Measurements from ENCODE around the gene CPA1. TPM values are rescaled to one million over a fixed set of nuclear protein-coding genes. Genes with fewer than 3 reads are reported as not detected.

The CPA1 gene
- total RNA-seq, 2 donors from 2014 or later = not detected

DNA sequence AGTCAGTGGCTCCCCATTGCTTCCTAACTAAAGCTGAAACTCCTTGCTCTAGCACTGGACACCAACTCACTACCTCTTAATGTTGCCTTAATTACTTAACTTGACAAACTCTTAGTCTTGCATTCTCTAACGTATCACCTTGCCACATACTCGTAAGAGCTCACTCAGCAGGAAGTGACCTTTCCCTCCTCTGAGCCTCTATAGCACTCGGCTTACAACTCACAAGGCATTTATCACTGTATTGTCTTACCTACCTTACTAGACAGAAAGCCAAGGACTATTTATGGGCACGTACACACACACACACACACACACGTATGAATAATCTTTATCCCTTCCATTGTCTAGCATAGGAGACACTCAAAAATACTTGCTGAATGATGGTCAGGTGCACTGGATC lies 39.4 kb downstream of the CPA1 start:
- Mint-ChIP-seq H3K27ac (peak overlapping the region; percentile 55), H3K27me3 (ENCODE audit: low read depth) (no peaks in the 10 kb centered on the region), H3K4me1 (ENCODE audit: low read depth) (peaks cover 95% of the 10 kb centered on the region), H3K9me3 (no peaks in the 10 kb centered on the region), H3K4me3 (peak overlapping the region; percentile 48 to 62), H3K36me3 (ENCODE audit: insufficient read depth in 2 of 2) (no peaks in the 10 kb centered on the region)
- DNase-seq (no peak), ATAC-seq (replicated peaks in 1 of 2) (peak; percentile 61 to 67)

DNA sequence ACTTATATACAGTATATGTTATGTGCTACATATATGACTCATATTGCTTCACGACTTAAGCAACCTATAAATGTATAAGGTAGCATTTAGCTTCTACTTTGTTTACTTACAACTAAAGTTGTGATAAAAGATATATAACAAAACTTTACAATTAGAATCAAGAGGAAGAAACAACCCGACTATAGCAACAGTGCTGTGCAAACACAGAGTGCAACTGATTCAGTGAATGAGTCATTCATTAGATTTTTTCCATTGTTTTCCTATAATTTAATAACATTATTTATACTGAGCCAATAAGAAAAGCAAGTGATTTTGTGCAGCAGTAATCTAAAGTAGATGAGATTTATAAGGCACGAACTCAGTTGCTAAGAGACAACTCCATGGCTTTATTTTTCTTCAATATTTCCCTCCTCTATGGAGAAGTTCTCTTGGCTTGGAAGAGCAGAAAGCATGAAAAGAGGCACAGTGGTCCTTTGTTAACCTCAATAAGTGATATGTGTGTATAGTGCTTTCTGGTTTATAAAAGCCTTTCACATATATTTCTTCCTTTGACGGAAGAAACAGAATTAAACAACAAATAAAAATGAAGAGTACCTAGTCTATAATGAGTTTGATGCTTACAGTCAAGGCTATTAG lies 40.8 kb downstream of the CPA1 start:
- H3K4me3 Mint-ChIP-seq = peak overlapping the region; percentile 53 to 92
- H3K4me1 Mint-ChIP-seq (ENCODE audit: low read depth) = peaks cover 96% of the 10 kb centered on the region
- H3K27me3 Mint-ChIP-seq (ENCODE audit: low read depth) = no peaks in the 10 kb centered on the region
- no peak for ATAC-seq (replicated peaks in 1 of 2)
- H3K36me3 Mint-ChIP-seq (ENCODE audit: insufficient read depth in 2 of 2) = no peaks in the 10 kb centered on the region
- no peak for DNase-seq
- no peaks in the 10 kb centered on the region for H3K9me3 Mint-ChIP-seq
- peak overlapping the region; percentile 86 for H3K27ac Mint-ChIP-seq

DNA sequence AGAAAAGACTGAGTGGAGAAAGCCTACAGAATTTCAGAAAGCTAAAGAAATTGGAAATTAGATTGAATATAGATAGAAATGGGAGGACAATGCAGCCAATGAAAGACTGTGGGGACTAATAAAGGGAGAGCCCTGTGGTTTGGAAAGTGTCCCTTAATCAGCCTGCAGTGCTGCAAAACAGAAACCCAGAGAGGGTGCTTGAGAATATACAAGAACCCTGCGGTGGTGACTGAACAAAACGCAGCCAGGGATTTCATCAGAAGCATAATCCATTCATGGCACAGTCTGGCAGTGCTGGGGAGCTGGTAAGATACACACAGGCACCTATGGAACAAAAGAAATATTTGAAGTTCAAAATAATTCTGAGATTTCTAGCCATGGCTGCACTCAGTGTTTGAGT lies 41.4 kb downstream of the CPA1 start:
- ATAC-seq (replicated peaks in 1 of 2) (peak; percentile 56 to 57), DNase-seq (peak; percentile 26 to 45)
- Mint-ChIP-seq H3K9me3 (no peaks in the 10 kb centered on the region), H3K4me1 (ENCODE audit: low read depth) (peaks cover 96% of the 10 kb centered on the region), H3K27me3 (ENCODE audit: low read depth) (no peaks in the 10 kb centered on the region), H3K4me3 (peak overlapping the region; percentile 53 to 92), H3K27ac (peak overlapping the region; percentile 86), H3K36me3 (ENCODE audit: insufficient read depth in 2 of 2) (no peaks in the 10 kb centered on the region)

DNA sequence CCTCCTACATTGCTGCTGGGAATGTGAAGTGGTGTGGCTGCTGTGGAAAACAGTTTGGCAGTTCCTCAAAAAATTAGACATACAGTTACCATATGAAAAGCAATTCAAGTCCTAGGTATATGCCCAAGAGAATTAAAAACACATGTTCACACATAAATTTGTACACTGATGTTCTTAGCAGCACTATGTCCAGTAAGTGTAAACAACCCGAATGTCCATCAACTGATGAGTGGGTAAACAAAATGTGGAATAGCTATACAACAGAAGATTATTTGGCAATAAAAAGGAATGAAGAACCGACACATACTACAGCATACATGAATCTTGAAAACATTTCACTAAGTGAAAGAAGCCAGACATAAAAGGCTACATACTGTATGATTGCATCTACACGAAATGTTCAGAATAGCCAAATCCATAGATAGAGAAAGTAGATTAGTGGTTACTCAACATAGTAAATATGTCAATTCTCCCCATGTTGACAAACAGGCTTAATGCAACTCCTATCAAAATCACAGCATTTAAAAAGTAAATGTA lies 43.3 kb downstream of the CPA1 start:
- Mint-ChIP-seq H3K27me3 (ENCODE audit: low read depth) (no peaks in the 10 kb centered on the region), H3K4me1 (ENCODE audit: low read depth) (peaks cover 82% of the 10 kb centered on the region)

DNA sequence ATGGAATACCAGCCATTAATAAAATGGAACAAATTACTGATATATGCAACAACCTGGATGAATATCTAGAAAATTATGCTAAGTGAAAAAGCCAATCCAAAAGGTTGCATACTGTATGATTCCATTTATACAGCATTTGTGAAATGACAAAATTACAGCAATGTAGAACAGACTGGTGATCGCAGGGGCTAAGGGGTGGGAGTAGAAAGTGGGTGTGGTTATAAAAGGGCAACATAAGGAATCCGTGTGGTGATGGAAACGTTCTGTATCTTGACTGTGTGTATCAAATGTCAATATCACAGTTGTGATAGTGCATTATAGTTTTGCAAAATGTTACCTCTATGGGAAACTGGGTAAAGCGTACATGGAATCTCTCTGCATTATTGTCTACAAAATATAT lies 45.5 kb downstream of the CPA1 start:
- no peak overlapping the region for H3K4me3 Mint-ChIP-seq
- DNase-seq = no peak
- no peaks in the 10 kb centered on the region for H3K27me3 Mint-ChIP-seq (ENCODE audit: low read depth)
- no peak overlapping the region for H3K27ac Mint-ChIP-seq
- no peaks in the 10 kb centered on the region for H3K36me3 Mint-ChIP-seq (ENCODE audit: insufficient read depth in 2 of 2)
- H3K9me3 Mint-ChIP-seq = no peaks in the 10 kb centered on the region
- peaks cover 60% of the 10 kb centered on the region for H3K4me1 Mint-ChIP-seq (ENCODE audit: low read depth)
- no peak for ATAC-seq (replicated peaks in 1 of 2)

More for the DNA sequence above, 43.3 kb downstream of the CPA1 start:
- no peak overlapping the region for H3K27ac Mint-ChIP-seq
- no peaks in the 10 kb centered on the region for H3K9me3 Mint-ChIP-seq
- DNase-seq = no peak
- no peaks in the 10 kb centered on the region for H3K36me3 Mint-ChIP-seq (ENCODE audit: insufficient read depth in 2 of 2)
- ATAC-seq (replicated peaks in 1 of 2) = no peak
- no peak overlapping the region for H3K4me3 Mint-ChIP-seq

DNA sequence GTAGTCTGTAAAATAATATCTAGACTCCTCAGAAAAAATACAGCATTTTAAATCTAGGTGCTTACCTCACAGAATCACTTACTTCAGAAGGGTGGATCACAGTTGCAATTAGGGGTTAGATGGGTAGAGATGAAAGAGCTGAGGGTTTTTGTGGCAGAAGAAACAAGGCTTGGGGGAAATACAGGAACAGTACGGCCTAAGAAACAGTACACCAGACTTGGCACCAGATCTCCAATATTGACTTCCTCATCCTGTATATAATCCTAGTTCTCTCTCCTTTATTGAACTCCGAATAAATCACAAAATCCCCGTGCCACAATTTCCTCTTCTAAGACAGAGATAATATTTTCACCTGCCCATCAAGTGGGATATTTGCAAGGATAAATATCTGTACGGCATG lies 46.3 kb downstream of the CPA1 start:
- ATAC-seq (replicated peaks in 1 of 2) (no peak), DNase-seq (no peak)
- H3K27ac Mint-ChIP-seq = no peak overlapping the region
- H3K4me1 Mint-ChIP-seq (ENCODE audit: low read depth) = peaks cover 52% of the 10 kb centered on the region
- H3K9me3 Mint-ChIP-seq = no peaks in the 10 kb centered on the region
- no peaks in the 10 kb centered on the region for H3K27me3 Mint-ChIP-seq (ENCODE audit: low read depth)
- H3K4me3 Mint-ChIP-seq = no peak overlapping the region
- no peaks in the 10 kb centered on the region for H3K36me3 Mint-ChIP-seq (ENCODE audit: insufficient read depth in 2 of 2)

DNA sequence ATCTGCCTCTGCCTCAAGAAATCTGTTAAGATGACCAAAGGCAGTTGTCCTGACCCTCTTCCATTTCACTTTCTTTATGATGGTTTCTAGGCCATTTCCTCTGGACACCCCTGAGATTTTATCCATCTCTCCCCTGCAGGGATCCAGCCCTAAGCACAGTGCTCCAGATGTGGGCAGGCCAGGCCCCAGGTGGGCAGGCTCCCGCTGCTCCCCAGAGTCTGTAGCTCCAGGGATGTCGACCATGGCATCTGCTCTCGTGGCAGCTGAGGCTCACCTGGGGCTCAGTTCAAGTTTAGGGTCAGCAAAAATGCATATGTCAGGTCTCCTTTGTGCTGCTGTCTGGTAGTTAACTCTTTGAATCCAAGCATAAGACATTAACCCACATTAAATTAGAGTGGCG lies 48.7 kb downstream of the CPA1 start:
- DNase-seq (no peak), ATAC-seq (replicated peaks in 1 of 2) (no peak)
- no peak overlapping the region for H3K4me3 Mint-ChIP-seq
- H3K36me3 Mint-ChIP-seq (ENCODE audit: insufficient read depth in 2 of 2) = no peaks in the 10 kb centered on the region
- H3K4me1 Mint-ChIP-seq (ENCODE audit: low read depth) = peaks cover 30% of the 10 kb centered on the region
- H3K9me3 Mint-ChIP-seq = no peaks in the 10 kb centered on the region
- H3K27ac Mint-ChIP-seq = no peak overlapping the region
- H3K27me3 Mint-ChIP-seq (ENCODE audit: low read depth) = no peaks in the 10 kb centered on the region

DNA sequence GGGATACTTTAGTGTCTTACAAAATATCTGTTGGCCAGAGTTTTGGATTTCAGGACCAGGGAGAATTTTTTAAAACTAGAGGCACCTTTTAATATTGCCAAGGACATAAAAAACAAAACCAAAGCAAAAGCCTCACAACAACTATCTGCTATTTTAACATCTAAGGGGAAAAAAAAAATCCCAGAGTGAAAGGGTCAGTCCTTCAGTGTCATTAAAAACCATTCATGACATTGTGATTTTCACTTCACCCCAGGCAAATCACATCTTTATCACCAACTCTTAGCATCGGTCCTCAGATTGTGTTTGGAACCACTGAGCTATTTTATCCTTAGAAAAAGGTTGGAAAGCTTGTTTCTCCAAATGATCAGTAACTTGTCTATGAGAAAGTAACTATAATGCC lies 49.8 kb downstream of the CPA1 start:
- no peak overlapping the region for H3K27ac Mint-ChIP-seq
- H3K9me3 Mint-ChIP-seq = no peaks in the 10 kb centered on the region
- H3K4me1 Mint-ChIP-seq (ENCODE audit: low read depth) = peaks cover 28% of the 10 kb centered on the region
- DNase-seq (no peak), ATAC-seq (replicated peaks in 1 of 2) (no peak)
- no peaks in the 10 kb centered on the region for H3K36me3 Mint-ChIP-seq (ENCODE audit: insufficient read depth in 2 of 2)
- no peak overlapping the region for H3K4me3 Mint-ChIP-seq
- no peaks in the 10 kb centered on the region for H3K27me3 Mint-ChIP-seq (ENCODE audit: low read depth)

DNA sequence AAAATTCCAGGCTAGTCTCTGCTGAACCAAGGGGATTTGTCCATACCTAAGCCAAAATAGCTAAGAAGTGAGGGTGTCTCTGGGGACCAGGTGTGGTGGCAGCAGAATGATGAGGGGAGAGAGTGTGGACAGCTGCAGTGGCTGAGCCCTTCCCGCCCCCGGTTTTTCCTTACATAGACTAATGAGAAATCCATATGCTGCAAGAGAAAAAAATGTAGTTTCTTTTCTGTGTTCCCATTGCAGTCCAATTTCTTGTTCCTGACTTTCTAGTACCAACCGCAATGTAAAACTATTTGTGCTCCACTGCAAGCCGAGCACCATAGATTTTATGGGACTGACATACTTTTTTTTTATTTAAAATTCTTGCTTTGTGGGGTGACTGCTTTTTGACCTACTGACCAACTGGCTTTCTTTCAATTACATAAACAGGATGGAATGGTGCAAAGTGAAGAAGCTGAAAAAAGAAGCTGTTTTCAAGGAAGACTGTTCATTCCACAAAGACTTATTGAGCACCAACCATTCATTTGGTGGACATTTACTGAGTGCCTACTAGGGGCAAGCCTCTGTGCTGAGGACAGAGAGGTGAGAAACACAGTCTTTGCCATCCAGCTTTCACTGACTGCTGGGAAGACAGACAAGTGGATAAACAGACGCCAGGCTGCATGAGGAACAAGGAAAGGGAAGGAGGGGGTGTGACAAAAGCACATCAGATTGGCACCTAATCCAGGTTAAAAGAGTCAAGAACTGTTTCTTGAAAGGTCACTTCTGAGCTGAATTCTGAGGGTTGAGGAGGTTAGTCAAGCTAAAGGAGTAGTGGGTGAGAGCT lies 50.8 kb downstream of the CPA1 start:
- H3K4me3 Mint-ChIP-seq = no peak overlapping the region
- no peak overlapping the region for H3K27ac Mint-ChIP-seq
- ATAC-seq (replicated peaks in 1 of 2) = no peak

DNA sequence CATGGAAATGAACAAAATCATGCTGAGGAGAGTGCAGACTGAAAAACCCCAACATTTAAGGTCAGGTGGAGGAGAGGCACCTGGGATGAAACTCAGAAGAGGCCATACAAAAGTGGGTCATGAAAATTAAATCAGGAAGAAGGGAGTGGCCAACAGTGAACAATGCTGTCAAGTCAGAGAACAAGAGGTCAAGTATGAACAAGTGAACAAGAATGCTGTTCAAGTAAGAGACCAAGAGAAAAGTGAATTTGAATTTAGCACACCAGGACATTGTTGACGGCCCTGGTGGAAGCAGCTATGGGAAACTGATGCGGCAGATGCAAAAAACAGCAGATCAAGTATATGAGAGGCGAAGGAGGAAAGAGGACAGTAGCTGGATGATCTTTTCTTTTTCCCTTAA lies 52.6 kb downstream of the CPA1 start:
- H3K9me3 Mint-ChIP-seq = no peaks in the 10 kb centered on the region
- H3K4me3 Mint-ChIP-seq = no peak overlapping the region
- H3K4me1 Mint-ChIP-seq (ENCODE audit: low read depth) = peaks cover 26% of the 10 kb centered on the region
- no peaks in the 10 kb centered on the region for H3K27me3 Mint-ChIP-seq (ENCODE audit: low read depth)
- no peaks in the 10 kb centered on the region for H3K36me3 Mint-ChIP-seq (ENCODE audit: insufficient read depth in 2 of 2)
- ATAC-seq (replicated peaks in 1 of 2) (no peak), DNase-seq (no peak)
- H3K27ac Mint-ChIP-seq = no peak overlapping the region

More for the DNA sequence above, 50.8 kb downstream of the CPA1 start:
- H3K9me3 Mint-ChIP-seq = no peaks in the 10 kb centered on the region
- no peaks in the 10 kb centered on the region for H3K27me3 Mint-ChIP-seq (ENCODE audit: low read depth)
- H3K36me3 Mint-ChIP-seq (ENCODE audit: insufficient read depth in 2 of 2) = no peaks in the 10 kb centered on the region
- DNase-seq = no peak
- H3K4me1 Mint-ChIP-seq (ENCODE audit: low read depth) = peaks cover 22% of the 10 kb centered on the region

DNA sequence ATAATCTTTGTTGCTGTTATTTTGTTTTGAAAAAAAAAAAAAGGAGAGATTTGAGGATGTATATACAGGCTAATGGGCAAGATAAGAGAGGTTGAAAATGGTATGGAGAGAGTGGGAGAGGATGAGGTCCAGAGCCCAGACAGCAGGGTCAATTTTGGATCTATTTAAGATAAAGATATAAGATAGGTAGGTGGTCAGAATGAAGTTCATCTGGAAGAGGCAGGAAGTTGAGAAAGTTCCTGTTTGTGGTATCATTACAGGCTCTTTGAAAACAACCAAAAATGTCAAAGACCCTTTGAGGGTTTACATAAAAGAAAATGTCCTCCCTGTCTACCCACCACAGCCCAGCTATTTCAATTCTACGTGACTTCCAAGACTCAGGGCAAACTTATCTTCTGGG lies 53.0 kb downstream of the CPA1 start:
- H3K4me3 Mint-ChIP-seq = no peak overlapping the region
- H3K27ac Mint-ChIP-seq = no peak overlapping the region
- no peaks in the 10 kb centered on the region for H3K36me3 Mint-ChIP-seq (ENCODE audit: insufficient read depth in 2 of 2)
- peaks cover 30% of the 10 kb centered on the region for H3K4me1 Mint-ChIP-seq (ENCODE audit: low read depth)
- no peaks in the 10 kb centered on the region for H3K27me3 Mint-ChIP-seq (ENCODE audit: low read depth)
- no peaks in the 10 kb centered on the region for H3K9me3 Mint-ChIP-seq
- ATAC-seq (replicated peaks in 1 of 2) = no peak
- no peak for DNase-seq

DNA sequence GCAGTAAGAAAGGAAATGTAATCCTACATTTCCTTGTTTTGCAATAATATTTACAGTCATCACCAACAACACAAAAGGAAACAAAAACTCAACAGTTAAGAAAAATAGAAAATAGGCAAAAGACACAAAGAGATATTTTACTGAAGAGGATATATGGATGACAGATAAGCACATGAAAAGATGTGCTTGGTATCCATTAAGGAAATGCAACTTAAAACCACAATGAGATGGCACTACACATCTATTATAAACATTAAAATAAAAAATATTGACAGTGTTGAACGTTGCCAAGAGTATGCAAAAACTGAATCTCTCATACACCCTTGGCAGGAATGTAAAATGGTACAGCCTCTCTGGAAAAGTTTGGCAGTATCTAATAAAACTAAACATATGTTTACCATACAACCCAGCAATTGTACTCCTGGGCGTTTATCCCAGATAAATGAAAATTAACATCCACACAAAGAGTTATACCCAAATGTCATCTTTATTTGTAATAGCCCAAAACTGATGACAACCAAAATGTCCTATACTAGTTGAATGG lies 55.1 kb downstream of the CPA1 start:
- Mint-ChIP-seq H3K4me3 (no peak overlapping the region), H3K36me3 (ENCODE audit: insufficient read depth in 2 of 2) (peaks cover 0 to 2% of the 10 kb centered on the region in 2 donors), H3K27me3 (ENCODE audit: low read depth) (no peaks in the 10 kb centered on the region), H3K4me1 (ENCODE audit: low read depth) (peaks cover 50% of the 10 kb centered on the region), H3K9me3 (no peaks in the 10 kb centered on the region), H3K27ac (no peak overlapping the region)
- DNase-seq (no peak), ATAC-seq (replicated peaks in 1 of 2) (no peak)

DNA sequence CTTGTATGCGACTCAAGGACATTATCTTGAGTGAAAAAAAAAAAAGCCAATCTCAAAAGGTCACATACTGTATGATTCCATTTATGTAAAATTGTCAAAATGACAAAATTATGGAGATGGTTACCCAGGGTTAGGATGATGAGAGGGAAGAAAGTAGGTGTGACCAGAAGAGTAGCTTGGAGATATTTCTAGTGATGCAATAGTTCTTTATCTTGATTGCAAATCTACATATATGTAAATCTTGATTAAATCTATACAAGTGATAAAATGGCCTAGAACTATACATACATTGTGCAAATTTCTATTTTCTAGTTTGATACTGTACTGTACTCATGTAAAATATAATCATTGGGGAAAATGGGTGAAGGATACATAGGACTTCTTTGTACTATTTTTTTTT lies 56.0 kb downstream of the CPA1 start:
- Mint-ChIP-seq H3K36me3 (ENCODE audit: insufficient read depth in 2 of 2) (peaks cover 3 to 5% of the 10 kb centered on the region in 2 donors), H3K4me3 (no peak overlapping the region), H3K4me1 (ENCODE audit: low read depth) (peaks cover 59% of the 10 kb centered on the region), H3K27ac (peak overlapping the region; percentile 18), H3K9me3 (no peaks in the 10 kb centered on the region), H3K27me3 (ENCODE audit: low read depth) (no peaks in the 10 kb centered on the region)
- DNase-seq (no peak), ATAC-seq (replicated peaks in 1 of 2) (no peak)

Data from activated T-cell treated with anti-CD3 and anti-CD28 coated beads, Interleukin-2, amount 50 U/mL, for 72 hours (primary cell).